Gastrocnemius medialis (tissue), 4 donors: ENCODE measurements around the gene S100A4.

Source experiments
- POLR2A ChIP-seq, 2 donors: fragments of 450-650 bp; IDR thresholded peaks; one replicate each; pipeline ENCODE4 v1.6.1; 2017; ENCODE audit warnings: antibody characterized with exemption in 2 of 2, mild to moderate bottlenecking in 2 of 2, moderate library complexity in 2 of 2
- TF ChIP-seq, protein P1 (sequence below), 5 experiments: fragments of 450-650 bp in 3 of 5; fragments of 200-600 bp in 2 of 5; sonication (generic) in 2 of 5; IDR thresholded peaks in 4 of 5; conservative IDR thresholded peaks in 1 of 5; 1 replicate in 4 of 5; 2 replicates in 1 of 5; pipeline ENCODE4 v1.5.1; 2016 to 2019; ENCODE audit warnings: antibody characterized with exemption in 5 of 5, mild to moderate bottlenecking in 3 of 5, moderate library complexity in 3 of 5

DNA sequence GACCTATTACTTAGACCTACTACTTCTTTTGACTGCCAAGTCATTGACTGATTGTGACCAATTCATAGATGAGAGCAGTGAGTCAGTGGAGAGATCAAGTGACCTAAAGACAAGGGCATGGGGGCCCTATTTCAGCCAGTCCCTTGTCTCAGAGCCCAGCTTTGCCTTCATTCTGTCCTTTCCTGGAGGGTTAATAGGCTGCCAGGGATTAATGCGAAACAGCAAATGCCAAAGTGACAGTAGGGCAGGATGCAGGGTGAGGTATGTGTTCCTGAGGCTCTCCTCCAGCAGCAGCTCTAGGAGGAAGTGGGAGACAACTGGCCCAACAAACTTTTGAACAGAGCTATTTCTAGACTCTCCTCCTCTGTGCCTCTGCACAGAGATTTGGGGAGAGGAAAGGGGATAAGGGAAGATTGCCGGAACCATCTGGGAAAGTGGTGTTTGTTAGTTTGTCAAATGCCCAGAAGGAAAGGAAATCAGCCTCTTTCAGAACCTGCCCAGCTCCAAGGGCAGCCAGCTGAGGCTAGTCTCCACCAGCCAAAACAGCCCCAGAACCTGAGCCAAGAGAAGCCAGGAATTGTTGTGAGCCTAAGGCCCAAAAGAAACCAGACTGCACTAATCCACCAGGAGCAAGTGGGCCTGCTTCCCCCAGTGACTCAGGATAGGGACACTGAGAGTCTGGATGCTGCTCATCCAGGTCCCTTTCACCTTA lies 8.4 kb upstream of the S100A4 start:
- TF ChIP-seq POLR2A (IDR thresholded peaks at IDR 0.05), result no peak
- TF ChIP-seq, protein P1, sequence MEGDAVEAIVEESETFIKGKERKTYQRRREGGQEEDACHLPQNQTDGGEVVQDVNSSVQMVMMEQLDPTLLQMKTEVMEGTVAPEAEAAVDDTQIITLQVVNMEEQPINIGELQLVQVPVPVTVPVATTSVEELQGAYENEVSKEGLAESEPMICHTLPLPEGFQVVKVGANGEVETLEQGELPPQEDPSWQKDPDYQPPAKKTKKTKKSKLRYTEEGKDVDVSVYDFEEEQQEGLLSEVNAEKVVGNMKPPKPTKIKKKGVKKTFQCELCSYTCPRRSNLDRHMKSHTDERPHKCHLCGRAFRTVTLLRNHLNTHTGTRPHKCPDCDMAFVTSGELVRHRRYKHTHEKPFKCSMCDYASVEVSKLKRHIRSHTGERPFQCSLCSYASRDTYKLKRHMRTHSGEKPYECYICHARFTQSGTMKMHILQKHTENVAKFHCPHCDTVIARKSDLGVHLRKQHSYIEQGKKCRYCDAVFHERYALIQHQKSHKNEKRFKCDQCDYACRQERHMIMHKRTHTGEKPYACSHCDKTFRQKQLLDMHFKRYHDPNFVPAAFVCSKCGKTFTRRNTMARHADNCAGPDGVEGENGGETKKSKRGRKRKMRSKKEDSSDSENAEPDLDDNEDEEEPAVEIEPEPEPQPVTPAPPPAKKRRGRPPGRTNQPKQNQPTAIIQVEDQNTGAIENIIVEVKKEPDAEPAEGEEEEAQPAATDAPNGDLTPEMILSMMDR (IDR thresholded peaks at IDR 0.05 in 4 of 5, conservative IDR thresholded peaks at IDR 0.05 in 1 of 5), result no peak
